Stimulated activated CD8-positive, alpha-beta memory T cell treated with anti-CD3 and anti-CD28 coated beads, Interleukin-7, amount 100 ng/mL, for 4 hours (primary cell): ENCODE results near the gene SPRR5.

Source experiments
- DNase-seq, 2 donors: peaks; one replicate each; pipeline ENCODE4 v3.0.0-alpha.2; 2020; ENCODE audit warnings: low read depth in 2 of 2

Gene SPRR5, protein sequence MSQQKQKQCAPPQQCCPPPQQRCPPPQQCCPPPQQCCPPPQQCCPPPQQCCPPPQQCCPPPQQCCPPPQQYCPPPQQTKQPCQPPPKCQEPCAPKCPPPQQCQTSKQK

DNA sequence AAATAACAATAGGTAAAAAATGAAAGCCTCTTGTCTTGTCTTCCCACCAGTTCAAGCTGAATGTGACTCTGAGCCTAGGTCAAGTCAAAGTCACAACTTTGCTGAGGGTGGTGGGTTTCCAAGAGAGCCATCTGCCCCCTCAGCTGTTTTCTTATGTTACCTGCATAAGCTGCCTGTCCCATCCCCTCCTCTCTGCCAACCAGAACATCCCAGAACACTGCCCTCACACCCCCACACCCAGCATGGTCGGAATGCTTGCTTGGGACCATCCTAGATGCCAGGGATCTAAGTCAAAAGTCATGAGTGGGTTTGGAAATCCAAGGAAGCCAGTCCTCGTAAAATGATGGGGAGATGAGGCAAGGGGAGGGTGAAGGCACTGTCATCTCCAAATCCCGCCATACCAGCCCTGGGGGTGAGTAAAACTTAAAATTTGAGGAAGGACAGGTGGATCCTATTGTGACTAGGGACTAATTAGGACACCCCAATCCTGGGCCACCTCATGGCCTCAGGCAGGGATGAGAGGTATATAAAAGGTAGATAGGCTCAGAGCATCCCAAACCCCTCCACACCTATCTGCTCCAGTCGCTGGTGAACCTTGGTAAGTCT is at the start of gene SPRR5:
Gene SPRR5 (plus strand): TSS at position 556 of the 606 bp plus-strand sequence. CDS start 1,349 bp downstream, outside the sequence.
- no peak for DNase-seq

DNA sequence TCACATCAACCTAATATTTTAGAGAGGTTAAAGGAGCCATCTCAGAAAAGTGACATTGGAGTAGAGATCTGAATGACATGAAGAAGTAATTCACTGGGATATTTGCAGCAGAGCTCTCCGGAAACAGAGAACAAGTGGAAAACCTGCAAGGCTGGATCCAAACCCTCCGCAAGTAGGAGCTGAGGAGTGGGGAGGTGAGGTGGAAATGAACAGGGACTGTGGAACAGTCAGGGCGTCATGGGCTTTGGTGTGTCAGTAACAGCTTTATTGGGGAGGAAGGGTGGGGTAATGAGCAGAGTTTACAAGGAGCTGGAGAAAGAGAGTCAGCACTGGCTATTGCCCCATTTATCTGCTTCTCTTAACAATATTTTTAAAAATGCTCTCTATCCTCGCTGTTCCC is 48.0 kb upstream of the SPRR5 start:
- no peak for DNase-seq

DNA sequence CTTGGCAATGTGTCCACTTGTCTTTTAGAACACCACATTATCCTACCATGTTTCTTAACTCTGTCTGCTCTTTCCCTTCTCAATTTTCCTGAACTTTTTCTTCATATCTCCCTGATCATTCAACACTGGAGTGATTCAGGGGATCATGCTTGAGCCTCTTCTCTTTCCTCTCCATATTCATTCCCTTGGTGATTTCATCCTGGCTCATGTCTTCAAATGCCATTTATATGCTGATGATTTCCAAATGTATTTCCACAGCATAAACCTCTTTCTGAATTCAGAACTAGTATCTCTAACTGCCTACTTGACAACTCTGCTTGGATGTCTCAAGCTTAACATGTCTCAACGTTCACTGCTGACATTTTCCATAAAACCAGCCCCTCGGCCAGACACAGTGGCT is 47.1 kb upstream of the SPRR5 start:
- DNase-seq, result no peak

DNA sequence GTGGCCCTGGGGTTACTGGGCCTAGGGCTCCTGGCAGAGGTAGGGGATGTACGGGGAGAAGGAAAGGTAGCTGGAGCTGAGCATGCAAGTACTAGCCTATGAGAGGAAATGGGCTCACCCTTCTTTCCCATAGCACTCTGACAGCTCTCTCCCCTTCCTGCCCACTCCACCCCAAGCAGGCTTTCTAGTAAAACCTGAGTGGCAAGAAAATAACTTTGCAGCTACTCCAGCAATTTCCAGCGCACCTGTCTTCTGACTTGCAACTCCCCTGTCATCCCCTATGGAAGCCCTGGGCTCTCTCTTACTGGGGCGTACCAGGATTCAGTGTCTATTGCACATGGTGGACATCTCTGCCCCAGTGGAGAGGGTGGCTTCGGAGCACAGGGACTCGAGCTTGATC is 45.4 kb upstream of the SPRR5 start:
- no peak for DNase-seq

DNA sequence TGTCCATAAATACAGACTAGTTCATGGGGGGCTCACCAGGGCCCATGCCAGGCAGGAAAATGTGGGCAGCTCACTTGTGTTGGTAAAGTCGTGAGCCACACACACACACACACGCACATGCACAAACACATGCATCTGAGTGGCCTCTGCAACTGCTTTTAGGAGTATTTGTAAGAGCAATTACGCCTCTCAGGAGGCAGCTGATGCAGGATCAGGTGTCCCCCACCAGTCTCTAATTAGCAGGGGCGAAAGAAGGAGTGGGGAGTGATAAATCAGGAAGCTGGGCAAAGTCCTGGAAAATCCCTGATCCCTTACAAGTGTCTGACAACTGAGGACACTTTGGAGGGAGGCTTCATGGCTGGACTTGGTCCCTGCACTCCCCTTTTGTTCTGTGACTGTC is 44.4 kb upstream of the SPRR5 start:
- no peak for DNase-seq

DNA sequence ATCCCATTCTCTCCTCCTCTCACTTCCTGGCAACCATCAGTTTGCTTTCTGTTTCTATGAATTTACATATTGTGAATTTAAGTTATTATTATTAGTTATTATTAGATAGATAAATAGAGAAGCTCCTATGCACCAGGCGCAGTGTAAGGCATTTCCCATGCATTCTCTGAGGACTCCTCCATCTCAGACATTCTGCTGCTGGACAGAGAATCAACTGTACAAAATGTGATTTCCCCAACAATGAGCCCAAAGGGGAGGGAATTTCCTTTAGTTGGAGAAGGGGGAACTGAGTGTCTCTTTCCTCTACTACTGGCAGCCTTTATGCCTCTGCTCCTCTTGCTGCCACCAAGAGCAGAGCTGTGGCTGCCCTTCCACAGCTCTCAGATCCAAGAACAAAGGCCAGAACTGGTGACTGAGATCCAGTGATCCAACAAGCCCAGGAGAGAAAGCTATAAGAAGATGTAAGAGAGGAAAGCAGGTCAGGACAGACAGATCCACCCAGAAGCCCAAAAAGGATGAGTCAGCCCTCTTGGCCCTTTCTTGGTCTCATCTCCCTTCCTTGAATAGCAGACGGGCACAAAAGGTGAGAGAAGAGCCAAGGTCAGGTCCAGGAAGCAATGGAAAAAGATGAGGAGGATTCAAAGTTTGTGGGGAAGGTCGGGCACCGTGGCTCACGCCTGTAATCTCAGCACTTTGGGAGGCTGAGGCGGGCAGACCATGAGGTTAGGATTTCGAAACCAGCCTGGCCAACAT is 42.1 kb upstream of the SPRR5 start:
- DNase-seq, result no peak

DNA sequence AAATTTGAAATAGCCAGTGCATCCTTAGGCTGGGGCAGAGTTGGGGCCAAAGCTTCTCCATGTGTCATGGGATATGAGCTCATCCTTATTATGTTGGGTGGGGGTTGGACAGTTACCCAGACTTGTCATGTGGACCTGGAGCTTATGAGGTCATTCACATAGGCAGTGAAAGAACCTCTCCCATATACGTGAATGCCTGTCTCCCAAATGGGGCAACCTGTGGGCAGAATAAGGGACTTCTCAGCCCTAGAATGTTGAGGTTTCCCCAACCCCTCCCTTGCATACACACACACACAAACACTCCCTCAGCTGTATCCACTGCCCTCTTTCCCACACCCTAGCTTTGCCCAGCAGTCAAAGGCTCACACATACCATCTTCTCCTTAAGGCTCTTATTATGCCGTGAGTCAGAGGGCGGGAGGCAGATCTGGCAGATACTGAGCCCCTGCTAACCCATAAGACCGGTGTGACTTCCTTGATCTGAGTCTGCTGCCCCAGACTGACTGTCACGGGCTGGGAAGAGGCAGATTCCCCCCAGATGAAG is 40.9 kb upstream of the SPRR5 start:
- DNase-seq, result no peak

DNA sequence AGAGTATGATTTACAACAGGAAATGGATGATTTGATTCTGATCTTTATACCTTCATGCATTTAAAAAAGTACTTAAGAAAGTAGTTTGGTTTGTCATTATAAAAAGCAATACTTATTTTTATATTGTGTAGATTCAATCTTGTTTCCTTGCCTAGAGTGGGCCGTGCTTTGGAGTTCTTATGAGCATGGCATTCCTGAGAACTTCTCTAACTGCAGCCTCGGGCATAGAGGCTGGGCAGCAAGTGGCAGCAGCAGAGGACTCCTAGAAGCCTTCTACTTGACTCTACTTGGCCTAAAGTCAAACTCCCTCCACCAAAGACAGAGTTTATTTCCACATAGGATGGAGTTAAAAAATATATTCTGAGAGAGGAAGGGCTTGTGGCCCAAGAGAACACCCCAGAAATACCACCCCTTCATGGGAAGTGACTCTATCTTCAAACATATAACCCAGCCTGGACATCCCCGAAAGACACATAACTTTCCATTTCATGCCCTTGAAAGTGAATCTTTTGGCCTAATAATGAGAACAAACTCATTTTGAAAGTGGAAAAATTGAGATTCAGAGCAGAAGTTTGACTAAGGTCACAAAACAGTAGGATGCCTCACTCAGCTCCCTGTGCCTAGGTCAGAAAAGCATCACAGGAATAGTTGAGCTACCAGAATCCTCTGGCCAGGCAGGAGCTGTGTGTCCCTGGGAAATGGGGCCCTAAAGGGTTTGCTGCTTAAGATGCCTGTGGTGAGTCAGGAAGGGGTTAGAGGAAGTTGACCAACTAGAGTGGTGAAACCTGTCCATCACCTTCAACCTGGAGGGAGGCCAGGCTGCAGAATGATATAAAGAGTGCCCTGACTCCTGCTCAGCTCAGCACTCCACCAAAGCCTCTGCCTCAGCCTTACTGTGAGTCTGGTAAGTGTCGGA is 39.1 kb upstream of the SPRR5 start, which contains the start of gene IVL:
Gene IVL (plus strand): TSS at position 861 of the 916 bp plus-strand sequence. CDS start 1,252 bp downstream, outside the sequence.
- DNase-seq, result no peak

DNA sequence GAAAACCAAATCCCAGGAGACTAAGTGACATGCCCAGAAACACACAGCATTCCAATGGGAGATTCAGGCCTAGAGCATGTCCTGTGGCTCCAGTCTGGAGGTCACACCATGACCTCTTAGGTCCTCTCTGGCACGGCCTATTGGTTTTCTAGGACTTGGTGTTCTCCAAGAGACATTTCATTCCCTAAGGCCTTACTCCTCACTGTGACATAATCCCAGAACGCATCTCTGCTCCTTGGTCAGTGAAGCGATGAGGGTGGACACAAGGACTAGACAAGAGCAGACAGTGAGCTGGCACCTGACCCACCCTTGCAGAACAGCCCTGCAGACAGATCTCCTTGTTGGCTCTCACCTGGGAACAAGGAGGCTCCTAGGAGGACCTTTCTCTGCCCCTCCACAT is 37.8 kb upstream of the SPRR5 start:
- no peak for DNase-seq

DNA sequence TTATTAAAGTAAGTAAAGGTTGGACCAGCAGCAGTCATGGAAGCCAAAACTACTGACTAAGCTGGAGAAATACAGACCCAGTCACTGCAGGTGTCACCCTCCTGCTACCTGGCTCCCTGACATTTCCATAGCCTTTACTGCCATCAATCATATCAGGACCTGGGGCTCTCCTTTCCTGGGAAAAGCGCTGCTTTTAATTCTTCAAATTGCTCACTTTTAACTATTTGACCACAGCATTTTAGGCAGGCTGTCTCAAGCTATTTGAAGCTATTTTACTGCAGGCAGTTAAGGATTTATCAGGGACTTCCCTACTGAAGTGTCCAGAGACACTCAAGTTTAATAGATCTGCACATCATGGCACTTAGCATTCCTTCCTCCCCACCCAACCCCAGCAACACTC is 34.5 kb upstream of the SPRR5 start:
- DNase-seq, result no peak

DNA sequence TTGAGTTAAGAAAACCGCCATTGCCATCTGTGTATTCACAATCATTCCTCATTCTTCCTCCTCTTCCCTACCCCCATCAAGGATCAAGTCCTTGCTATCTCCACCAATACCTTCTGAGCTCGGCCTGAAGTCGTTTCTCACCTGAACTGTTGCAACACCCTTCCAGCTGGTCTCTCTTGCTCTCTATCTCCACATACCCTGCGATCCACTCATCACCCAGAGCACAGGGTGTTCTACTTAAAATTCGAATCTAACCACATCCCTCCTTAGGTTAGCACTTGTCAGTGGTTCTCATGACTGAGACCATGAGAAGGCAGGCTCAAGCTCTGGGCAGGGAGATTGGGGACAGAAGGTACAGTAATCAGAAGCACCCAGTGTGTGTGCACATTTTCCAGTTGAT is 34.1 kb upstream of the SPRR5 start:
- no peak for DNase-seq

DNA sequence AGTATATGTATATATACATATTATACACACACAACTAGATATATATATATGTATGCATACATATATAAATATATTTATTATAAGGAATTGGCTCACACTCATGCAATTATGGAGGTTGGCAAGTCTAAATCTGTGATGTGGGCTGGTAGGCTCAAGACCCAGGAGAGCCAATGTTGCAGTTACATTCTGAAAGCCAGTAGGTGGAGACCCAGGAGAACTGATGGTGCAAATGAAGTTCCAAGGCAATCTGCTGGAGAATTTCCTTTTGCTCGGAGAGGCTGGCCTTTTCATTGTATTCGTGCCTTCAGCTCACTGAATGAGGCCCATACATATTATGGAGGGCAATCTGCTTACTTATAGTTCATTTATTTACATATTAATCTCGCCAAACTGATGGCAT is 29.2 kb upstream of the SPRR5 start:
- no peak for DNase-seq

DNA sequence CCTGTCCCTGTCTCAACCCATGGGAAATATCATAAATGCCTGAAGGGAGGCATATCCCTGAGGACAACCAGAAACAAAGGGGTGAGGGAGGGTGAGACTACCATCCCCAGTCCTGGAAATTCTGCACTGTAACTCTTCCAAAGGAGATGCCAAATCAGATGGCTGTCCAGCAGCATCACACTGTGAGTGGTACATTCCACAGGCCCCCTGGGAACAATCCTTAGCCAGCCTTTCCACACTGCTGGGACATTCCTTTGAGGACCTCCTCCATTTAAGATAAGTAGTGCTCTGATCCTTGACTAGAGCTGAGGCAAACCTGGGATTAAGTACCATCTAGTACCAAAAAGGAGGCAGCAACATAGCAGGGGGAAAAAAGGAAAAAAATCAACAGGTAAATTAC is 27.9 kb upstream of the SPRR5 start:
- DNase-seq, result no peak

DNA sequence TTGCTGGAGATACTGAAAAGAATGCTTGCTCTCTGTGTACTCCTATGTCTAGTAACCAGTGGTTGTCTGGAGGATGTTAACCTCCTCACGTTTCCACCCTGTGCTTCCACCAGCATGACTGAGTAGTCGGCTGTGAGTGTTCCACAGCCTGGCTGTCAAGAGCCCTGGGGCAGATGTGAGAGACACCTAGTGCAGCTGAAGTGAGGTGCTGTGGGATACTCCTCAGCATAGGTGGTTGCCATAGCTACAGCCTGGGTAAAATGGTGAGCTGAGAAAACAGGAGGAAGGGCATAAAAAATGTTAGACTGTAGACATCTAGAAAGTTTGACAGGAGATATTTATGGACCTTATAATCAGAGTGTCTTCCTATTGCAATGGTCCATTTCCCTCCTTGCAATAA is 22.8 kb upstream of the SPRR5 start:
- no peak for DNase-seq

DNA sequence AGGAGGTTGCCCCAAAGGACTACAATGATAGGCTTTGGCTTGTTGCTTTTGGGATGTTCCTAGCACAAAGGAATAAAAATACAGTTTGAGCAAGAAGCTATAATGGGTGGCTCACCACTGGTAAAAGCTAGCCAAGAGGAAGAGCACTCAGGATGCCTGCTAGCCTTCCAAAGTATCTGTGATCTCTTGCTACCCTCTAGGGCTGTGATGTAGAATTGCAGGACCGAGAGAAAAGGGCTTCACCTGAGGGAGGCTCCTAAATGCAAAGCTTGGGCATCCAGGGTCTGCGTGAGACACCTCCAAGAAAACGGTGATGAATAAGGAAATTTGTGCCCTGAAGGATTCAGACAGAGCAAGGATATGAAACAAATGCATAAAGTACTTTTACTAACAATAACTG is 20.9 kb upstream of the SPRR5 start:
- no peak for DNase-seq

DNA sequence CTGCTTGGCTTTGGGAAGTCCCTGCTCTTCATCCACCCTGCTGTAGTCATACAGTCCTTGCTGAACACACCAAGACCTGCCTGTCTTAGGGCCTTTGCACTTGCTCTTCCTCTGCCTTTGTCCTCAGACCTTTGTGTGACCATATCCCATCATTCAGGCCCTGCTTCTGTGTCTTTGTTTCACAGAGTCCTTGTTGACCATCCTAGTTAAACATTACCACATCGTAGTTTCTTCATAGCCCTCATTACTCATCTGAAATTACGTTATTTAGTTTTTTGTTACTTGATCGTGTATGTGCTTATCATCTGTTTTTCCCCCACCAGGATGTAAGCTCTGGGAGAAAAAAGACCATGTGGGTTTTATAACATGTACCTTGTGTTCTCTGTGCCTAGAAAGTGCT is 18.3 kb upstream of the SPRR5 start:
- DNase-seq, result no peak

DNA sequence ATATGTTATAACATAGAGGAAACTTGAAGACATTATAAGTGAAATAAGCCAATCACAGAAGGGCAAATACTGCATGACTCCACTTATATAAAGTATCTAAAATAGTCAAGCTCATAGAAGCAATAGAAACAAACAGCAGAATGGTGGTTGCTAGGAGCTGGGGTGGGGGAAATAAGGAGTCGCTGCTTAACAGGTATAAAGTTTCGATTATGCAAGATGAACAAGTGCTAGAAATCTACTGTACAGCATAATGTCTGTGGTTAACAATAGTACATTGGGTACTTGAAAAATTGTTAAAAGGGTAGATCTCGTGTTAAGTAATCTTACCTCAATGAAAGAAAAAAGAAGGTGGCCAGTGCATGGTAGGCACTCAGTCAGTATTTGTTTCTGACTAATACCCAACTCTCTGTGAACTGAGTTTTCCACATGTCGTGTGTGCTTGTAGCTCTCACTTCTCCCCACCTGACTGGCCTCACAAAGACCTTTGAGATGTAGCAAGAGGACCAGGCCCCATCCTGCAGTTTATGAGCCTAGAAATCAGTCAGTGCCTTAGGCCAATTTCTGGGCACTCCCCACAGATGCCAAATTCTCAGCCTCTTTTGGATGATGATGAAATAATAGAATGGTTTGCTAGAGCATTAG is 14.7 kb upstream of the SPRR5 start:
- DNase-seq, result no peak

DNA sequence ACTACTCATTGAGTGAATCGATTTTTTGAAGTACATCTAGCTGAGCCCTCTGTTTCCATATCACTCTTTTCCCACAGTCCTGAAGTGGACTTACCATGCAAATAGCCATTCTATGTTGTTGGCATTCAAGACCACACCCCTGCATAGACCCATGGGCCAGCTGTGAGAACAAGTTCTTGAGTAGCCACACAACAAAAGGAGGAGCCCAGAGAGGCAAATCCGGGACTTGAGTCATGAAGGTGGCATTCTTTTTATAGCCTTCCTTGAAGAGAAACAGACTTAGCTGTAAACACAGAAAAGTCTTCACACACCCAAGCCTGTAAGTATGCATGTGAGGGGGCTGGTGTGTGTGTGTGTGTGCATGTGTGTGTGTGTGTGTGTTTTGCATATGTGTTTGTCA is 13.8 kb upstream of the SPRR5 start:
- no peak for DNase-seq

DNA sequence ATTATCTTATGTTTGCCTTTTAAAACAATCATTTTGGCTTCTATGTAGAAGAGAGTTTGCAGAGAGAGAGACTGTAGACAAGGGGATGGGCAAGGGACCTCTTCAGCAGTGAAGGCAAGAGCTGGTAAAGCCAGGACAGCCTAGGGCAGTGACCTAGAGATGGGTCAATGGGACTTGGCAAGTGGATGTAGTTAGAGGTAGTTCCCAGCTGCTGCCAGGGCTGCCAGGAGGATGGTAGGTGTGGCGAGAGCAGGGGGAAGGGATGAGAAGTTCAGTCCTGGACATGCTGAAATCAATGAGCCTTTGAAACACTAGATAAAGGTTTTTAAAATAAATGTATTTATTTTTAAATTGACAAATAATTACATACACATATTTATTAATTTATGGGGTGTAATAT is 6.4 kb upstream of the SPRR5 start:
- DNase-seq, result no peak

DNA sequence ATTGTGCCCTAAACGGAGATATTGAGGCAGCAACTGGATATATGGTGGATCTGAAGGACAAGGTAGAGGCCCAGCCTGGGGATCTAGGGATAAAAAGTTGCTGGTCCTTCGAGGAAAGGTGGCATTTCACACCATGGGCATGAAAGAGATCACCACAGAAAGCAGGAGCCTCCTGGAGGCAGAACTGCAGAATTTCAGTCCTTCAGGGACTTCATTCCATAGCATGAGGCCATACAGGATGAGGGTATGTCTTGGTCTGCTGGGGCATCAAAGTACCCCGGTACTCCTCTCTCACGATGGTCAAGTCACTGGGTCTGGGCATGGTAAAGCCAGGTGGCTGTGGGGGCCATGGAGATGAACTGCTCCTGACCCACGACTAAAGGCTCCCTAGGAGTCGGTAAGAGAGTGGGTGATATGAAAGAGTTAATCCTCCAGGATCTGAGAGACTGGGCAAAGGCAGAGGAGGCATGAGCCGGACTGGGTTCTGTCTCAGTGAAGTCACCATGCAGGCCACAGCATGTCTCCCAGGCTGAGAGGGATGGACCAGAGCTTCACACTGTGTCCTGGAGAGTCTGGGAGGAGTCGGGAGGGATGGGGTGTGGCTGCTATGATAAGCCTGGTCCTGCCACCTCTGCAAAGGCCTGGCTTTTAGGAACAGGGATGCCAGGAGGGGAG is 5.8 kb upstream of the SPRR5 start:
- no peak for DNase-seq

DNA sequence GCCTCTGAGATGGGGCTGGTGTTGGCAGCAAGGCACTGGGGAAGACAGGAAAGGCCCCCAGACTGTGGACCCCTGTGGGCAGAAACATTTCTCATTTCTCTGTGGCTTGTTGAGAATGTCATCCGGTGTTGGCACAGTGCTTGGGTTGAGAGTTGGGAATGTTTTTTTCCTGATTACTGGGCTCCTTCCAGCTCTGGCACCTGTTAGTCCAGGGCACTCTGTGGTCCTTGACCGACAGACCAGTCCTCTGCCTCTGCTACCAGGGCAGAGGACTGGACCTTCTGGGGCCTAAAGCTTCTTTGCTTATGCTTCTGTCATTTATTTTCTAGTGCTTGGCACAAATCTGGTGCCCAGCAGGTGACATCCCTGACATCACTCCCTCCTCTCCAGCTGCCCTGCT is 4.8 kb upstream of the SPRR5 start:
- DNase-seq, result no peak
